GM15510 (cell line): Measurements from ENCODE around the gene AUTS2.

ENCODE experiments used
- POLR2A ChIP-seq: IDR thresholded peaks from 3 replicates; pipeline ENCODE4 v1.6.1; 2011; ENCODE audit warnings: borderline replicate concordance; ENCODE audit not compliant: insufficient read length; ENCODE audit errors: extremely low read depth

The AUTS2 gene

GRCh38 chr7:69609541-69610373 is 11.5 kb downstream of the AUTS2 start:
- no peak for TF ChIP-seq POLR2A

GRCh38 chr7:69610374-69611084 is 12.3 kb downstream of the AUTS2 start:
- TF ChIP-seq POLR2A: no peak

DNA sequence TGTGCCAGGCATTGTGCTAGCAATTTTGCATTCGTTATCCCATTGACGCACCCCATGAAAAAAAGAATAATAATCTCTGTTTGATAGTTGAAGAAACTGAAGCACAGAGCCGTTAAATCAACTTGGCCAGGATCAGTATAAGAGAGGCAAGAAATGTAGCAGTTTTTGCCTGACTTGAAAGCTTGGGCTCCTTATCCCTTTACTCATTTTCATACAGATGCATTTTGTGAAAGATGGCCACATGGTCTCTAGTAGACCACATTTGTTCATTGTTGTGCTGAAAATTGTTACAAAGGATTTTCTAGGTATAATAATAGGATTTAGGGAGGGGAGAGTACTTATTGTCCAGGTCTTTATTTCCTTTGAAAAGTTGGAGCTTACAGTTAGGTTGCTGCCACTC is 14.7 kb downstream of the AUTS2 start:
- no peak for TF ChIP-seq POLR2A

DNA sequence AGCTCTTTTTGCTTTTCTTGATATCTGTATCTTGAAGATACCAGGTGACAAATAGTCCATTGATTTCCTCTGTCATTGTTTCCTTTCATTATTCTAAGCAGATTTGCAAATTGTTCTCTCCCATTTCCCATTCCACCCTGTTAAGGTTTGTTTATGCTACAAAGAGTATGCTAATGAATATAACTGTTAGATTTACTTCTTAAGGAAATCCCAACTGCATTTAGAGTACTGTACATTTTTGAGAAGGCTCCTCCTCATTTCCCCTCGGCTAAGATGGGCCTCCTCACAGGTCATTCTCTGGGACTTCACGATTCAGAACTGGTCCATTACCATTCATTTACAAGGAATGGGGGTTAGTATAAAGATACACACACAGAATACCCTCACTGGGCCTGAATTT is 15.6 kb downstream of the AUTS2 start:
- TF ChIP-seq POLR2A: no peak

- no peak for TF ChIP-seq POLR2A
Observed at GRCh38 chr7:69615685-69616084, 17.4 kb downstream of the AUTS2 start.

DNA sequence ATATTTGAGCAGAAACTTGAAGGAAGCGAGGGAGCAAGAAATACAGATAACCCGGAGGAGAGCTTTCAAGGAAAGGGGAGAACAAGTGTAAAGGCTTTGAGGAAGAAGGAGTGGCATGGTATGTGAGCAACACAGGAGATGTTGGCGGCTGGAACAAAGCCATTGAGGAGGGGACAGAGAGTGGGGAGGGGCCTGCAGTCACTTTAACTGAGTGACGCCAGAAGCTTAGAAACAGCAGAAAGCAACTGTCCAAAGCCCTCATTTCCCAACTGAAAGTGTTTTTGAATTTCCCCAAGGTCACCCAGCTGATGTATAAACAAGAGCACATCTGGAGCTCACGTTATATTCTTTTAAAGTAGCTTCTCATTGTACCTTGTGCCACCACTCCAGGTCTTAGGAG is 19.1 kb downstream of the AUTS2 start:
- TF ChIP-seq POLR2A: no peak

DNA sequence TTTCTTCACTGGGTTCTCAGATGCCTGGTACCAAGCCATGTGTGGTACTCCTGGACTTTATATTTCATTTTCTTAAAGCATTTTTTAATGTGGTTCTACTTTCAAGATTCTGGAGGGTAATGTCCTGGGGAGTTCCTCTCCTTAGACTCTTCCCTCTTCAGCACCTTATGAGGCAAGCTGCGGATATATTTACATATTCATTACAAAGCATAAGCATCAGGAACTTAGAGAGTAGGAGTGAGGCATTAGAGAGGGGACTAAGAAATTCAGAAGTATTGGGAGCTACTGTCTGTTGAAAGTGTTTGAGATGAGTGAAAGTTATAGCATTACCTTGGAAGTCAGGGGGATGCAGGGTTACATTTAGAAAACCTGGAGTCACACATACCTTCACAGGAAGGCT is 20.8 kb downstream of the AUTS2 start:
- TF ChIP-seq POLR2A: no peak

GRCh38 chr7:69619635-69620034 is 21.4 kb downstream of the AUTS2 start:
- TF ChIP-seq POLR2A: no peak

DNA sequence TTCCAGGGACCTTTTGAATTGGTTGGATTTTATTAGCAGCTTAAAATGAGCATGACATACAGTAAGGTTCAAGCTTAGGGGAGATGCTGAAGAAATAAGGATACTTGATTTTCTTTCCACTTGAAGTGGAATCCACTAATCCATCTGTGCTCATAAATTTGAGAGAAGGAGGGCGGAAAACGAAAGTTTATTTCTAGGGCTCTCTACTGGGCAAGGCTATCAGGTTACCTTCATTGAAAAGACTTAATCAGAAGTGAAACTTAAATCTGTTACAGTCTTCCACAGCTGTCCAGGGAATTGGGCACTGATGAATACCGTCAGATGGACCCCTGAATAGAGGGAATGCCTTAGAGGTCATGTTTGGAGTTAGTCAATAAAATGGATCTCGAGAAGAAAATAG is 21.8 kb downstream of the AUTS2 start:
- TF ChIP-seq POLR2A: no peak

GRCh38 chr7:69620650-69621049 is 22.4 kb downstream of the AUTS2 start:
- TF ChIP-seq POLR2A: no peak

DNA sequence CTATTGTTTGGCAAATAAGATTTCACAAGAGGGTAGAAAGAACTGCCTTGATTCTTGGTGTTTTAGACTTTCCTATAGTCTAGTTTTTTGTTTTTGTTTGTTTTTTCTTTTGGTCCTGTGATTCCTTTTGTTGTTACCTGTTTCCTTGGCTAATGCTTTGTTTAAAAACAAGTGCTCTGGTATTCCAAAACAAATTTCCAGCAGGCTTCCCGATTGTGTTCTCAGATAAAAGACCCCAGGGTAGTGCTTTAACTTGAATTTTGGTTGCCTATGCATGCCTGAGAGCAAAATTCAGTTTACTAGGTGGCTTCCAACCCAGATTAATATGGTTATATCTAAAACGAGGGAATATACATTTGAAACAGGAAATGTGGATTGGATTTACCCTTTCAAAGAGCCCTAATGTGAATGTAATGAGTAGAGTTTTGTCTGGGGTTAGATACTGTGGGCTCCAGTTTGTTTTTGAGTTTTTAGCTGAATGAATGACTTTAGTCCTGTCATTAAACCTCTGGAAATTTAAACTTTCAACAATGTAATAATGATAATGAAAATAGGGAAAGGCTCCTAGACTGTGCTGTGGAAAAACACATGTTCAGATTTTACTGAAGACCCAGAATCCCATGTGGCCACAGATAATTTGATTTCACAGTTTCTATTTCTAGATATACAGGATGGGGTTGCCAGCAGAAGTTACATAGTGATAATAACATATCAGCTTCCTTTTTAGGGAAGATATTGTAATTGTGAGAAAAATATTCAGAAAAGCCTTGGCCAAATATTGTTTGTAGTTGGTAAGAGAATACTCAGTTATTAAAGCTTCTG is 23.9 kb downstream of the AUTS2 start:
- no peak for TF ChIP-seq POLR2A

- TF ChIP-seq POLR2A: no peak
Observed at GRCh38 chr7:69622960-69623359, 24.7 kb downstream of the AUTS2 start.

DNA sequence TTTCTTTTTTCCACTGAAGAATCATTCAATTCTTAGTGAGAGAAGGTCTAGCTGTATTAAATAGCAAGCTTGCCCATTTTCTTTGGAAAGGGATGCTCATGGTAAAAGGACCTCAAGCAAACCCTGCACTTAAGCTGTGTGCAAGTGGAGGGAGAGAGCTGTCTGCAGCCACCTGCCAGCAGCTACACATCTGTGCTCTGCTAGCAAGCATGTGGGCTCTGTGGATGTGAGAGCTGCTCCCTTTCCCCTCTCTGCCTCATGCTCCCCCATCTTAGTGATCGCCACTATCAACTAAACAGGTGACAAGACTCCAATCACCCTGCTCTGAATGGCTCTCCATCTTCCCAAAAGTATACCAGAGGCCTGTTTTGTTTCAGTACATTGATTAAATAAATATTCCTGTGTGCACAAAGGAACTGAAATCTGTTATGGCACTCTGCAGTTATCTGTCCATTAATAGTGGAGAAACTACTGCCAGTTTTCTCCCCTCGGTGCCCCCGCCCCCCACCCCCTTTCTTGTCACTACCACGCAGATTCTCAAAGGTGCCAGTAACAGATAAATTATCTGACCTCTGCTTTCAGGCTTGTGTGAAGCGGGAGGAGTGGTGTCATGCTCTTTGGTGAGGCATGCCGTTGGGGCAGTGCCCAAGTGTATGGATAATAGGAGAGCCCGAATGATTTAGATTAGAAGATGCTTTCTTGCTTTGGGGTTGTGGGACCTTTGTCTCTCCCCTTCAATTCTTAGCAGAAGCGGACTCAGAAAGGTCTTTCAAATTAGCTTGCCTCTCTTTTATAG is 26.4 kb downstream of the AUTS2 start:
- TF ChIP-seq POLR2A: no peak

DNA sequence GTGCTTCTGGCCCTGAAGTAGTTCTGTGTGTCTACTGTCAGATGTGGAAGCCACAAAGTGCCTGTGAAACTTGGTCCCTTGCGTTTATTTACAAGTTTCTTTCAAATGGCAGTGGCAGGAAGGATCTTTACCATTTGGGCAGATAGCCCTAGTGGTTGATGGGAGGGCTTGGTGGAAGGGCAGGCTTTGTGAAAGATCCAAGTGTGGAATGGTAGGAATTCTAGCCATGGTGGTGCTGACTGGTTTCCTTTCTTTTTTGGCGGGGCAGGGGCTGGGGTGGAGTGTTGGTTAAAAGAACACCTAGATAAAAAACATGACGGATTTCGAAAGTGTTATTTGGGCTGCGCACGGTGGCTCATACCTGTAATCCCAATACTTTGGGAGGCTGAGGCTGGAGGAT is 27.0 kb downstream of the AUTS2 start:
- TF ChIP-seq POLR2A: no peak
